DMS 273 treated with DMSO at 0.1 percent for 48 hours (cell line): ENCODE data around the gene TACO1.

ENCODE experiments used
- DNase-seq: peaks from one replicate; lab custom pipeline; 2025; lab: John Stamatoyannopoulos, UW

Gene TACO1

DNA sequence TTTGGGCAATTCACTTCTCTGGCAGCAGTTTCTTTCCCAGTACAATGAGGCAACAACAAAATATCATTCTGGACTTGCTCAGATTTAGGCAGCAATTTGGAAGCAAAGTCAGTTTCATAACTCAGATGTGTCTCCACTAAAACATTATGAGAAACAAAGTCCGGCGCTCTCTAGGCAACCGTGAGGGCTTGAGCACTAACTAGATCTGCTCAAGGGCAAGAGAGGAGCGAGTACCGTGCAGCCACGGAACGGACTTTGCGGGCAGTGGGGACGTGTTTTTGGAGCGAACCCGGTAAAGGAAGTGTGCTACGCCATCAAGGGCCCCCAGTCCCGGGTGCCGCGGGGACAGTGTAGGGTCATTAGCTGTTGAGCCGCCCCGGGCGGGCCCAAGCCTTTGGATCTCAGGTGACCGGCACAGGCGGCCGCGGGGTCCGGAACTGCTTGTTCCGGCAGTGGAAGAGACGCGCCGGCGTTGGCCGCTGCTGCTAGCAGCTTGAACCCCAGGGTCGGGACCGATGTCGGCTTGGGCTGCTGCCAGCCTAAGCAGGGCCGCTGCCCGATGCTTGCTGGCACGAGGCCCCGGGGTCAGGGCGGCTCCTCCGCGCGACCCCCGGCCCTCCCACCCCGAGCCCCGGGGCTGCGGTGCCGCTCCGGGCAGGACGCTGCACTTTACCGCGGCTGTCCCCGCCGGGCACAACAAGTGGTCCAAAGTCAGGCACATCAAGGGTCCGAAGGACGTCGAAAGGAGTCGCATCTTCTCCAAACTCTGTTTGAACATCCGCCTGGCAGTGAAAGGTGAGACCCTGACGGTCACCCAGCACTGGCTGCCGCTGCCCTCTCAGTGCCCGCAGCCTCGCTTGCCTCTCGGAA, at the start of gene TACO1:
TSS of gene TACO1 (plus strand) at position 327 of the 870 bp plus-strand sequence. CDS start at position 516, 189 bp downstream.
- DNase-seq, result peak; percentile 64

DNA sequence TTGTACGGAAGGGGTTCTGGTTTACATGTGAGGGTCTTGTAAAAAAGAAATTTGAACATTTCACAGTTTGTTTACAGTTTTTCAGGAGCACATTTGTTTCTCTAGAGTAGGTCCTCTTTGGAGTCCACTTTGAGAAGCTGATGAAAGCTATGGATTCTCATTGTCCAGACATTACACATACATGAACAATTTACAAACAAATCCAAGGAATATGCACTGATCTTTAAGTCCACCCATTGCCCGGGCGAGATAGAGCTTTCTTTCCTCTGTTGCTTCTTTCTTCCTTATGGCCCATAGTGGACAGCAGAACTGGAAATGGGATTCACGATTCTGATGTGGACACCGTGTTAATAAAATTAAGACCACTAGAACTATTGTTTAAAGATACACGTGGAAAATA, 48.5 kb upstream of the TACO1 start:
- no peak for DNase-seq

DNA sequence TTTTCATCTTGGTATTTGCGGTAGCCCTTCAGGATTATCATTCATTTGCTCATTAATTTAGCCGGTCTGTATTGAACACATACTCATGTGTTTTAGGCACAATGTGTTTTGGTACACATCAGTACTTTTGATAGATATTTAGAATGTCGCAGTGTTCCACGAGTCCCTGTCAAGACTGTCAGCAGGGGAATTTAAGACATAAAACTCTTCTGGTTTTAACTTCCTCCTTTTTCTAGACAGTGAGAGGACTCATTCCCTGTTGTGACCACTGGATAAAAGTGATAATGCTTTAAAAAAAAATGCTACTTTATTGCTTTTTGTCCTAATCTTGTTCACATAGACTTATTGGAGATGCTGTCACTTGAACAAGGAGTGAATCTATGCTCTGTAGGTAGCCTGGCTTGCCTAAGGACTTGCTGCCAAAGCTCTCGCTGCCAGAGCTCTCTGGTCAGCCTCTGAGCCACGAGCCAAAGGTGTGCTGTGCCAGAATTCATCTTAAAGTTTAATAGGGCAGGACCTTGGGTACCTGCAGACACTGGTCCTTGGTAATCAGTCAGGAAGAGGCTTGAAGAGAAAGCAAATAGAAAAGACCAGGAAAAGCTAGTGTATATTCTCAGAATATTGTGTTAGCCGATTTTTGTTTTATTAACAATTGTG, 45.1 kb upstream of the TACO1 start:
- no peak for DNase-seq

- no peak for DNase-seq
These were observed 43.3 kb upstream of the TACO1 start for GRCh38 chr17:63557416-63557815.

DNA sequence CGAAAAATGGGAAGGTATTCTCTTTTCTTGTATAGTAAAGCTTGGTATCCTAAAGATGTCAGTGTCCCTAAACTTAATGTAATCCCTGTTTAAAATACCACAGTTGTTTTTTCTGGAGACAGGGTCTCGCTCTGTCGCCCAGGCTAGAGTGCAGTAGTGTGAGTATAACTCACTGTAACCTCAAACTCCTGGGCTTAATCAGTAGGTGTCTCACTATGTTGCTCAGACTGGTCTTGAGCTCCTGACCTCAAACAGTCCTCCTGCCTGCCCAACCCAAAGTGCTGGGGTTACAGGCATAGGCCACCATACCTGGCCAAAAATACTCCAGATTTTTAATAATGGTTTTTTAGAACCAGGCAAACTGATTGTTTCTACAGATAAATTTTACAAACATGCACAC, 42.3 kb upstream of the TACO1 start:
- no peak for DNase-seq

DNA sequence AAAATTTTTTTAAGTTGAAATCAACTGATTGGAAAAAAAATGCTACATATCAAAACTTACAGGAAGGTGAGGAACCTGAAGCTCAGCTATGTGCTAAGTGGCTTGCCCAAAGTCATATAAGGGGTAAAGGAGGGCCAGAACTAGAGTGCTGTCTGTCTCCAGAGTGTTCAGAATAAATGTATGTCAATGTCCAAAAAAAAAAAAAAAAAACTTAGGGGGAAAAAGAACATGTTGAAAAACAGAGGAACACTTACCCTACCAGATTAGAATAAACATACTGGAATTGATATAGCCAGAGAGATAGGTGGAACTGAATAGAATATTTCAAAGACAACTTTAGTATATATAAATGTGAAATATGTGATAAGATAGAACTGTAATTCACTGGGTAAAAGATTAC, 38.9 kb upstream of the TACO1 start:
- DNase-seq, result no peak

DNA sequence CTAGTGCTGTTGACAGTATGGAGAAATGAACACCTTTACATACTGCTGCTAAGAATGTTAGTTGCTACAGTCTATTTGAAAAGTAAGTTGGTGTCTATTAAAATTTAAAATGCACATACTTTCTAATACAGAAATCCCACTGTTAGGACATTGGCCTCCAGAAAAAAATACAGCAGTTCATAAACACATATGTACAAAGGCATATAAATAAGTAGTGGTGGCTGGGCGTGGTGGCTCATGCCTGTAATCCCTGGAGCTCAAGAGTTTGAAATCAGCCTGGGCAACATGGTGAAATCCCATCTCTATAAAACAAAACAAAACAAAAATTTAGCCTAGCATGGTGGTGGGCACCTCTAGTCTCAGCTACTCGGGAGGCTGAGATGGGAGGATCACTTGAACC, 37.4 kb upstream of the TACO1 start:
- no peak for DNase-seq

GRCh38 chr17:63564562-63564961, 36.1 kb upstream of the TACO1 start:
- DNase-seq, result no peak

GRCh38 chr17:63567229-63567628, 33.5 kb upstream of the TACO1 start:
- DNase-seq, result no peak

GRCh38 chr17:63568563-63568962, 32.1 kb upstream of the TACO1 start:
- no peak for DNase-seq

- no peak for DNase-seq
These were observed 28.9 kb upstream of the TACO1 start for GRCh38 chr17:63571632-63572310.

DNA sequence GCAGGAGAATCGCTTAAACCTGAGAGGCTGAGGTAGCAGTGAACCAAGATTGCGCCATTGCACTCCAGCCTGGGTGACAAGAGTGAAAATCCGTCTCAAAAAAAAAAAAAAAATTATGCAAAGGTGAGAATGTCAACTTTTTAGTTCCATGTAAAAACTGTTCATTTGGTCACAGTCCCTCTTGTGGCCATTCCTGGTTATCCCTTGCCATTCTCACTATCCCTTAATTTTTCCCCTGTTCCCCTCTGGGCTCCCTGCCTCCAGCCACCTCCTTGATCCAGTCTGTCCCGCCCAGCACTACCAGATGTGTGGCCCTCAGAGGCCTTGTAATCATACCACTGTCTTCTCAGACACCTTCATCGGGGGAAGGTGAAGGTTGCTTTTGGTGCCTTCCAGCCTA, 27.1 kb upstream of the TACO1 start:
- no peak for DNase-seq

- no peak for DNase-seq
These were observed 22.5 kb upstream of the TACO1 start for GRCh38 chr17:63578027-63578768.

- no peak for DNase-seq
These were observed 22.0 kb upstream of the TACO1 start for GRCh38 chr17:63578769-63579111.

DNA sequence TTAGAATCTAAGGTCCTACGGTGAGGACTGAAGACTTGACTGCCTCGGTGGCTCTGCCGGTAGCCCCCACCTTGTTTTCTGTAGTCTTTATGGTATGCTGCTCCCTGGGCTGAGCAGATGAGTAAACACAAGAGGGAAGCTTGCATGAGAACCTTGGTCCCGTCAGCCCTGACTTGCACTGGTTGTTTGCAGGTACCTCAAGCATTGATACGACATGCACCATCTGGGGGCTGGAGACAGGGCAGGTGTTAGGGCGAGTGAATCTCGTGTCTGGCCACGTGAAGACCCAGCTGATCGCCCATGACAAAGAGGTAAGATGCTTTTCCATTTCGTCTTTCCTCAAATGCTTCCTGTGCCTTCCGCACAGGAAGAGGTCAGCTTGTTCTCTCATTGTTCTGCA, 21.1 kb upstream of the TACO1 start:
- DNase-seq, result no peak

GRCh38 chr17:63587770-63588169, 12.9 kb upstream of the TACO1 start:
- no peak for DNase-seq

DNA sequence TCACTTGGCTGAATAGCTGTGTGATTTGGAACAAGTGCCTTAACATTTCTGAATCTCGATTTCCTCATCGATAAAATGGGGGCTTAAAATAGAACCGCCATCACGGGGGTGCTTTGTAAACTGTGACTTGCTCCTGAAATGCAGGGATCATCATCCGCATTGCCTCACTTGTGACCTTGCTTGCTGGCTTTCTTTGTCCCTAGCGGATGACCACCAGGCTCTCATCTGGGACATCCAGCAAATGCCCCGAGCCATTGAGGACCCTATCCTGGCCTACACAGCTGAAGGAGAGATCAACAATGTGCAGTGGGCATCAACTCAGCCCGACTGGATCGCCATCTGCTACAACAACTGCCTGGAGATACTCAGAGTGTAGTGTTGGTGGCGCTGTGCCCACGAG, 11.9 kb upstream of the TACO1 start:
- DNase-seq, result no peak

- DNase-seq, result no peak
These were observed 11.0 kb upstream of the TACO1 start for GRCh38 chr17:63589646-63590045.

DNA sequence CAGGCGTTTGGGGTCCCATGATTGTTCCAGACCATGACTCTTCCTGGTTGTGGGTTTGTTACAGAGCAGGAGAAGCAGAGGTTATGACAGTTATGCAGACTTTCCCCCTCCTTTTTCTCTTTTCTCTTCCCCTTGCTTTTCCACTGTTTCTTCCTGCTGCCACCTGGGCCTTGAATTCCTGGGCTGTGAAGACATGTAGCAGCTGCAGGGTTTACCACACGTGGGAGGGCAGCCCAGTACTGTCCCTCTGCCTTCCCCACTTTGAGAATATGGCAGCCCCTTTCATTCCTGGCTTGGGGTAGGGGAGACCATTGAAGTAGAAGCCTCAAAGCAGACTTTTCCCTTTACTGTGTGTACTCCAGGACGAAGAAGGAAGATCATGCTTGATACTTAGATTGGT, 7.9 kb upstream of the TACO1 start:
- no peak for DNase-seq

GRCh38 chr17:63595132-63595531, 5.6 kb upstream of the TACO1 start:
- no peak for DNase-seq

DNA sequence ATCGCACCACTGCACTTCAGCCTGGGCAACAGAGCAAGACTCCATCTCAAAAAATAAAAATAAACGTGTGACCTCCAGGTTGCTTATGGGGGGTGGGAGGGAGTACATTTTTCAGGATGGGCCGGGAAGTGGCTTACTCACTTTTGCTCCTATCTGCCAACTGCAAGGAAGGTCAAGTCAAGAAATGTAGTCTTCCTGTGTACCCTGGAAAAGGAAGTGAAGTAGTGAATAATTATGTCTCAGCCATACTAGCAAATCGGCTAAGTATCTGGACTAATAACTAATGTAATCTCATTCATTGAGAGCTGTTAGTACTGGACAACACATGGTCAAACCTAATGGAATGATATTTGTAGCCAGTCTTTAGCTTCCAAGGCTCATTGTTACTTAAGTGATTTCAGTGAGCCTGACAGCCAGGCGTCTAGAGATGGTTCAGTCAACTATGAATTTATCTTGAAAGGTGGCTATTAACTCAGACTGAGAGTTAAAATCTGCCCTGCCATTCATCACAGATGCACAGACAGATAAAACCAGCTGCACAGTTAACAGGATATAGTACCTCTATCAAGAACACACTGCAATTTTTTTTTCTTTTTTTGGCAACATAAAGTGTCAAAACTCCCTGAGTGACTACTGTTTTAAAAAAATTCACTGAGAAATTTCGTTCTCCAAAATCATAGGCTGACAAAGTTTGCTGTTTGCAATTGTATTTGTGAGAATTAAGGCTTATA, 3.7 kb upstream of the TACO1 start:
- no peak for DNase-seq

DNA sequence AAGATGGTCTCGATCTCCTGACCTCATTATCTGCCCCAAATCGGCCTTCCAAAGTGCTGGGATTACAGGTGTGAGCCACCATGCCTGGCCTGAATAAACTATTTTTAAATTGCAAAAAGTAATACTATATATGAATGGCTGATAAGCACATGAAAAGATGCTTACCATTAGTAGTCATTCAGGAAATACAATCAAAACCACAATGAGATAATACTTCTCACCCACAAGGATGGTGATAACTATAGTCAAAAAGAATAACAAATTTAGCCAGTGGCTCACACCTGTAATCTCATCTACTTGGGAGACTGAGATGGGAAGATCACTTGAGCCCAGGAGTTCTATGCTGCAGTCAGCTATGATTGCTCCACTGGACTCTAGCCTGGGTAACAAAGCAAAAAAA, 2.4 kb upstream of the TACO1 start:
- DNase-seq, result no peak
